Spleen (tissue), 3 donors: ENCODE measurements around the gene SINHCAF.

ENCODE experiments used
- POLR2A ChIP-seq, 3 donors: fragments of 450-650 bp; IDR thresholded peaks; one replicate each; pipeline ENCODE4 v1.5.1; 2017; ENCODE audit warnings: antibody characterized with exemption in 3 of 3, mild to moderate bottlenecking in 1 of 3
- POLR2AphosphoS5 ChIP-seq, 3 donors: sonication (generic); formaldehyde crosslinking; IDR thresholded peaks; one replicate each; pipeline ENCODE4 v1.5.1; 2017; ENCODE audit warnings: antibody characterized with exemption in 3 of 3

GRCh38 chr12:31267966-31268365 is 58.0 kb downstream of the SINHCAF start:
- TF ChIP-seq POLR2A (IDR thresholded peaks at IDR 0.05) (no peak), POLR2AphosphoS5 (IDR thresholded peaks at IDR 0.05) (no peak)
